T-cell (primary cell): Measurements from ENCODE around the gene TGFBR3. TPM values are rescaled to one million over a fixed set of nuclear protein-coding genes. Genes with fewer than 3 reads are reported as not detected.
"Not testable (repeated sequence)": the region's sequence is repeated elsewhere in the genome, so short reads cannot be mapped to it uniquely, and the experiment has no call there.

Experiments used
- ATAC-seq, 4 experiments: fragments of 200-7000 bp in 3 of 4; fragments of 150-1000 bp in 1 of 4; cut with Tn5 transposase; replicated peaks in 1 of 4; 1 replicate in 3 of 4; 2 replicates in 1 of 4; pipeline ENCODE4 v1.10.0; 2021; ENCODE audit warnings: moderate library complexity in 3 of 4, mild to moderate bottlenecking in 2 of 4, moderate number of reproducible peaks in 1 of 4
- CTCF ChIA-PET, 2 donors: fragments of 300-600 bp; sonication (Branson Sonifier 250); formaldehyde crosslinking; loops; one replicate each; lab custom pipeline; 2022; ENCODE audit warnings: antibody characterized with exemption in 2 of 2; lab: Charles Lee
- POLR2A ChIA-PET, 2 donors: fragments of 300-600 bp; sonication (Branson Sonifier 250); formaldehyde crosslinking; loops; one replicate each; lab custom pipeline; 2022; ENCODE audit warnings: antibody characterized with exemption in 2 of 2; lab: Charles Lee
- DNase-seq, 35 experiments: peaks; one replicate each; pipeline versions ENCODE4 v3.0.0 to v3.0.0-alpha.2; 2013 to 2023
- H3K27ac ChIP-seq: one replicate; pipeline ENCODE4 v1.5.1; 2013; ENCODE audit warnings: low read length
- H3K27me3 ChIP-seq, 2 experiments: replicated peaks in 1 of 2; 1 replicate in 1 of 2; 2 replicates in 1 of 2; pipeline versions ENCODE4 v1.6.1 to v1.7.0; 2013; ENCODE audit warnings: low read length in 1 of 2, mixed read lengths in 1 of 2; ENCODE audit not compliant: control insufficient read depth in 2 of 2, insufficient read depth in 2 of 2; ENCODE audit errors: extremely low read depth in 1 of 2
- H3K36me3 ChIP-seq, 2 donors: 1 replicate in 1 of 2; 2 replicates in 1 of 2; pipeline versions ENCODE4 v1.6.1 to v1.7.0; 2013; ENCODE audit warnings: low read length in 1 of 2; ENCODE audit not compliant: control insufficient read depth in 2 of 2, insufficient read depth in 1 of 2; ENCODE audit errors: extremely low read depth in 1 of 2
- H3K4me1 ChIP-seq, 2 experiments: 1 replicate in 1 of 2; 2 replicates in 1 of 2; pipeline versions ENCODE4 v1.6.1 to v1.7.0; 2013; ENCODE audit warnings: low read length in 2 of 2, mixed read lengths in 1 of 2; ENCODE audit not compliant: insufficient read depth in 2 of 2, control insufficient read depth in 1 of 2; ENCODE audit errors: extremely low read depth in 1 of 2
- H3K4me3 ChIP-seq, 2 donors: 1 replicate in 1 of 2; 2 replicates in 1 of 2; pipeline versions ENCODE4 v1.5.1 to v1.7.0; 2013; ENCODE audit warnings: mild to moderate bottlenecking in 2 of 2, low read length in 1 of 2, moderate library complexity in 1 of 2; ENCODE audit not compliant: control insufficient read depth in 1 of 2; ENCODE audit errors: extremely low read depth in 1 of 2
- H3K9me3 ChIP-seq: 2 replicates; pipeline ENCODE4 v1.7.0; 2013
- H3K27ac Mint-ChIP-seq, 2 donors: one replicate each; pipeline ENCODE4 v1.8.0; 2020 to 2021; ENCODE audit warnings: mild to moderate bottlenecking in 2 of 2, mixed read lengths in 2 of 2
- H3K27me3 Mint-ChIP-seq, 2 donors: one replicate each; pipeline ENCODE4 v1.8.0; 2021 to 2022; ENCODE audit warnings: mixed read lengths in 2 of 2
- H3K36me3 Mint-ChIP-seq: one replicate; pipeline ENCODE4 v1.8.0; 2021; ENCODE audit warnings: mixed read lengths
- H3K4me1 Mint-ChIP-seq, 3 donors: one replicate each; pipeline ENCODE4 v1.8.0; 2020 to 2022; ENCODE audit warnings: mixed read lengths in 3 of 3, mild to moderate bottlenecking in 1 of 3
- H3K4me3 Mint-ChIP-seq, 3 donors: one replicate each; pipeline ENCODE4 v1.8.0; 2020 to 2022; ENCODE audit warnings: mild to moderate bottlenecking in 3 of 3, mixed read lengths in 3 of 3, moderate library complexity in 3 of 3
- H3K9me3 Mint-ChIP-seq, 3 donors: one replicate each; pipeline ENCODE4 v1.8.0; 2020 to 2022; ENCODE audit warnings: mixed read lengths in 3 of 3
- WGBS: methylation state at CpG from one replicate; pipeline ENCODE4 v1.1.5; 2013; ENCODE audit warnings: missing lambda C conversion rate; ENCODE audit not compliant: insufficient coverage; 5-methylcytosine and 5-hydroxymethylcytosine counted together
- total RNA-seq, 35 experiments: library from RNA in 6 of 35; stranded (reverse) in 6 of 35; fragments of 120-200 nt in 1 of 35; gene quantifications; one replicate each; pipeline versions ENCODE4 v1.2.1 to v1.2.4 and lab custom pipeline; 2013 to 2026

TGFBR3 gene
- total RNA-seq, 5 donors from 2014 or later (not counting 1 experiment from before 2014, with no cell fraction given), result 17.5 to 65.4 (median 36.4) TPM

- WGBS, result no CpG with 5 or more reads among the region's 3 CpGs
- Mint-ChIP-seq H3K27ac (no peak overlapping the region), H3K27me3 (no peaks in the 10 kb centered on the region), H3K9me3 (no peaks in the 10 kb centered on the region), H3K4me3 (no peak overlapping the region), H3K4me1 (peaks cover 0 to 23% (median 23%) of the 10 kb centered on the region in 3 donors), H3K36me3 (peaks cover 16% of the 10 kb centered on the region)
- ATAC-seq, result no peak
- no peak for DNase-seq
- CTCF ChIA-PET, result no interaction called here
- Histone ChIP-seq H3K27ac (no peak overlapping the region), H3K27me3 (no peaks in the 10 kb centered on the region), H3K4me1 (peaks cover 0 to 8% of the 10 kb centered on the region in 2 experiments), H3K9me3 (no peaks in the 10 kb centered on the region), H3K4me3 (no peak overlapping the region), H3K36me3 (peaks cover 0 to 10% of the 10 kb centered on the region in 2 donors)
- POLR2A ChIA-PET, result no interaction called here
These were observed 23.8 kb downstream of the TGFBR3 start for GRCh38 chr1:91862120-91862519.

GRCh38 chr1:91857557-91858239 lies 28.3 kb downstream of the TGFBR3 start:
- no peaks in the 10 kb centered on the region for H3K27me3 ChIP-seq
- Mint-ChIP-seq H3K36me3 (peaks cover 24% of the 10 kb centered on the region), H3K4me1 (peaks cover 3 to 11% (median 7%) of the 10 kb centered on the region in 3 donors), H3K27me3 (no peaks in the 10 kb centered on the region), H3K4me3 (no peak overlapping the region), H3K27ac (no peak overlapping the region), H3K9me3 (peaks cover 0 to 4% (median 0%) of the 10 kb centered on the region in 3 donors)
- ChIA-PET POLR2A (interaction anchor here in 1 of 2 donors (0.5 kb wide), 1 partner anchor 83 kb away, joined by 5 read pairs; no protein-coding TSS in a partner anchor), CTCF (interaction anchor here in 1 of 2 donors (0.7 kb wide), 1 partner anchor 160 kb away, joined by 3 read pairs; no protein-coding TSS in a partner anchor)
- ATAC-seq (no peak), DNase-seq (no peak)
- H3K4me1 ChIP-seq, result no peaks in the 10 kb centered on the region
- peaks cover 0 to 10% of the 10 kb centered on the region in 2 donors for H3K36me3 ChIP-seq
- H3K9me3 ChIP-seq, result no peaks in the 10 kb centered on the region
- WGBS, result no CpG with 5 or more reads among the region's 2 CpGs
- H3K27ac ChIP-seq, result no peak overlapping the region
- no peak overlapping the region for H3K4me3 ChIP-seq

- Histone ChIP-seq H3K9me3 (no peaks in the 10 kb centered on the region), H3K27ac (no peak overlapping the region), H3K4me1 (no peaks in the 10 kb centered on the region), H3K4me3 (no peak overlapping the region), H3K36me3 (peaks cover 0 to 10% of the 10 kb centered on the region in 2 donors), H3K27me3 (no peaks in the 10 kb centered on the region)
- H3K9me3 Mint-ChIP-seq, result peaks cover 0 to 4% (median 0%) of the 10 kb centered on the region in 3 donors
- POLR2A ChIA-PET, result no interaction called here
- no peak overlapping the region for H3K4me3 Mint-ChIP-seq
- CTCF ChIA-PET, result interaction anchor here in 1 of 2 donors (0.7 kb wide), 2 partner anchors 26 to 1210 kb away, joined by 3 to 4 read pairs; no protein-coding TSS in a partner anchor
- peaks cover 24% of the 10 kb centered on the region for H3K36me3 Mint-ChIP-seq
- ATAC-seq (no peak), DNase-seq (no peak)
- H3K4me1 Mint-ChIP-seq, result peaks cover 0 to 7% (median 7%) of the 10 kb centered on the region in 3 donors
- 80% methylated on average over 1 of the region's 1 CpG for WGBS
- no peaks in the 10 kb centered on the region for H3K27me3 Mint-ChIP-seq
- H3K27ac Mint-ChIP-seq, result no peak overlapping the region
These were observed 29.0 kb downstream of the TGFBR3 start for GRCh38 chr1:91856996-91857395.

- Mint-ChIP-seq H3K27me3 (no peaks in the 10 kb centered on the region), H3K27ac (no peak overlapping the region), H3K9me3 (peaks cover 0 to 4% (median 0%) of the 10 kb centered on the region in 3 donors), H3K4me1 (peaks cover 3 to 19% (median 11%) of the 10 kb centered on the region in 3 donors), H3K36me3 (peaks cover 23% of the 10 kb centered on the region), H3K4me3 (no peak overlapping the region)
- Histone ChIP-seq H3K9me3 (no peaks in the 10 kb centered on the region), H3K27me3 (no peaks in the 10 kb centered on the region), H3K4me3 (no peak overlapping the region), H3K4me1 (no peaks in the 10 kb centered on the region), H3K36me3 (peaks cover 0 to 2% of the 10 kb centered on the region in 2 donors), H3K27ac (no peak overlapping the region)
- ATAC-seq (no peak), DNase-seq (no peak)
- ChIA-PET POLR2A (interaction anchor here (0.6 to 1.0 kb wide), 4 partner anchors 16 to 258 kb away, joined by 3 to 5 read pairs (median 3); no protein-coding TSS in a partner anchor), CTCF (interaction anchor here in 1 of 2 donors (0.6 kb wide), 1 partner anchor 74 kb away, joined by 3 read pairs; no protein-coding TSS in a partner anchor)
- WGBS, result 100% methylated on average over 1 of the region's 3 CpGs
These were observed 31.0 kb downstream of the TGFBR3 start for GRCh38 chr1:91854852-91855534.

- Mint-ChIP-seq H3K27me3 (no peaks in the 10 kb centered on the region), H3K4me3 (no peak overlapping the region), H3K4me1 (peaks cover 3 to 26% (median 11%) of the 10 kb centered on the region in 3 donors), H3K27ac (no peak overlapping the region), H3K36me3 (peaks cover 16% of the 10 kb centered on the region), H3K9me3 (peaks cover 0 to 4% (median 0%) of the 10 kb centered on the region in 3 donors)
- no peak for DNase-seq
- H3K4me3 ChIP-seq, result no peak overlapping the region
- ATAC-seq, result no peak
- H3K27ac ChIP-seq, result no peak overlapping the region
- H3K36me3 ChIP-seq, result no peaks in the 10 kb centered on the region
- no peaks in the 10 kb centered on the region for H3K4me1 ChIP-seq
- H3K27me3 ChIP-seq, result no peaks in the 10 kb centered on the region
- ChIA-PET CTCF (interaction anchor here in 1 of 2 donors (0.7 kb wide), 1 partner anchor 105 kb away, joined by 5 read pairs; no protein-coding TSS in a partner anchor), POLR2A (no interaction called here)
- H3K9me3 ChIP-seq, result no peaks in the 10 kb centered on the region
- WGBS, result 100% methylated on average over 1 of the region's 7 CpGs
These were observed 32.6 kb downstream of the TGFBR3 start for GRCh38 chr1:91853397-91853796.

- WGBS, result no CpG with 5 or more reads among the region's 5 CpGs
- not testable (repeated sequence) for H3K27me3 Mint-ChIP-seq, DNase-seq, H3K4me1 ChIP-seq, H3K9me3 Mint-ChIP-seq, H3K4me3 ChIP-seq, H3K27me3 ChIP-seq, ATAC-seq, H3K27ac ChIP-seq, H3K4me3 Mint-ChIP-seq, H3K9me3 ChIP-seq, H3K36me3 ChIP-seq, H3K27ac Mint-ChIP-seq
- Mint-ChIP-seq H3K36me3 (peaks cover 16% of the 10 kb centered on the region), H3K4me1 (peaks cover 7 to 34% (median 11%) of the 10 kb centered on the region in 3 donors)
- POLR2A ChIA-PET, result interaction anchor here (0.5 to 0.7 kb wide), 4 partner anchors 10 to 721 kb away, joined by 3 to 4 read pairs (median 4); no protein-coding TSS in a partner anchor
- CTCF ChIA-PET, result interaction anchor here (0.6 to 1.0 kb wide), 4 partner anchors 32 to 73 kb away, joined by 3 read pairs; no protein-coding TSS in a partner anchor
These were observed 33.9 kb downstream of the TGFBR3 start for GRCh38 chr1:91852011-91852410.
